ENCODE results near the gene TMEM30B.

GRCh38 chr14:61257469-61258057 is 23.6 kb downstream of the TMEM30B start:
- no peak for TF ChIP-seq EZH2phosphoT487 (IDR thresholded peaks at IDR 0.05; ENCODE audit: insufficient read depth, low read depth)
- TF ChIP-seq EZH2 (IDR thresholded peaks at IDR 0.05; ENCODE audit: insufficient read depth, poor library complexity, severe bottlenecking) = no peak

Measured in GM23248 (cell line).